NCI-H1417 treated with DMSO at 0.1 percent for 48 hours (cell line): ENCODE measurements around the gene XPC.
"Not testable (repeated sequence)": the region's sequence is repeated elsewhere in the genome, so short reads cannot be mapped to it uniquely, and the experiment has no call there.

ENCODE experiments used
- DNase-seq: peaks from one replicate; lab custom pipeline; 2025; lab: John Stamatoyannopoulos, UW

XPC gene

DNA sequence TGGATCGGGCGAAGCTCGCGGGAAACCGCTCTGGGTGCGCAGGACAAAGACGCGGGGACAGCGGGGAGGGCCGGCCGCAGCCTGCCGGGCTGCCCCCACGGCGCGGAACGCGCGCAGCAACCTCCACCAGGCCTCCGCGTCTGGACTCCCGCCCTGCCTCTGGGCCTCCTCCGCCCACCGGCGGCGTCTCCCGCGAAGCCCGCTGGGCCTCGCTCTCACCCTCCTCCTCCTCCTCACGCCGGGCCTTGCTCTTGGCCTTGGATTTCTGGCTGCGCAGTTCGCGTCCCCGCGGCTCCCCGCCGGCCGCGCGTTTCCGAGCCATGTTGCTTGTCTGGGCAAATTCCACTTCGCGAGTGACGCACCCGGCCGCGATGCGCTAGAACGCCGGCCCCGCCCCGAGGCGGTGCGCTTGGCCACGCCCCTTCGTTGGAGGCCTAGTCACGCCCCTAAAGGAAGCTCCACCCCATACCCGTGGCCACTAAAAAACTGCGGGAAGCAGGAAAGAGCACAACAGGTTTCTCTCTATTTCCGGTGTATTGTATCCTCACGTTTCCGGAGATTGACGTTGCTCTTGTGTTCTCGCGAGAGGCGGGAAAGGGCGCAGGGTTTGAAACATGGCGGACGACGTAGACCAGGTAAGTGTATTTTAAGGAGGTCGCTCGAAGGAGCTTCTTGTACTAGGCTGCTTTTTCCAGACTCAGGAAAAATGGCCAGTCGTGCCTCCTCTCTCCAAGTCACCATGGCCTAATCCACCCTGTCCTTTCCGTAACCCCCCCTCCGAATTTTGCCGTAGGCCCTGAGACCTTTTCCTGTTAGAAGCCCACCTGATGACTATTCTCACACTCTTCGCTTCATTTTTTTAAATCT is at the start of gene XPC, which contains the start of gene LSM3:
XPC (minus strand) TSS at position 355 of the 867 bp plus-strand sequence; CDS start at position 322, 33 bp downstream.
LSM3 (plus strand) TSS at position 571 of the 867 bp plus-strand sequence; CDS start at position 615, 44 bp downstream.
- DNase-seq: peak; percentile 88

DNA sequence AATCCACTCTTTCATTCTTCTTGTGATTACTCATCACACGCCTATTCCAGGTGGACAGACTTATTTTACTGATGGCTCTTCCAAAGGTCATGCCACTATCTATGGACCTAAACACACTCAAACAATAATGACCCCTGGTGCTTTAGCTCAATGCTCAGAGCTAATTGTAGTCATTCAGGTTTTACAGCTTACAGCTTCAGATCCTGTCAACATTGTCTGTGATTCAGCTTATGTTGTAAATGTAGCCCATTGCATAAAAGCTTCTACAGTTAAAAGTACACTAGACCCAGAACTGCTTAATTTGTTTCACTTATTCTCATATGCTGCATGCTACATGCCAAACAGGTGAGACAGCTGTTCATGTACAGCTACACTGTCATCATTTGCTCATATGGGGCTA is 49.5 kb upstream of the XPC start:
- DNase-seq: no peak

DNA sequence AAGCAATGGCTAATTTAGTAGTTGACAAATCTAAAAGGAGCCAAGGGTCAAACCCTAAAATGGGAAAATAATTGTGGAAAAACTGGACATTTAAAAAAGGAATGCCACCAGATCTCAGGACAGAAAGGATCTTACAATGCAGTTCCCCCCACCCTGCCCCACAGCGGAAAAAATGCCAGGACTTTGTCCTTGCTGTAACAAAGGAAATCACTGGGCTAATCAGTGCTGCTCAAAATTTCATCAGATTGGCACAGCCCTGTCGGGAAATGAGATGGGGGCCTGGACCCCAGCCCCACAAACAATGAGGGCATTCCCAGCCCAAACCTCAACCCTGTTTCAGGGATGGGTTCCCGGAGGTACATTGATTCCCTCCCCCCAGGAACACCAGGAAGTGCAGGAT is 48.0 kb upstream of the XPC start:
- DNase-seq: not testable (repeated sequence)

DNA sequence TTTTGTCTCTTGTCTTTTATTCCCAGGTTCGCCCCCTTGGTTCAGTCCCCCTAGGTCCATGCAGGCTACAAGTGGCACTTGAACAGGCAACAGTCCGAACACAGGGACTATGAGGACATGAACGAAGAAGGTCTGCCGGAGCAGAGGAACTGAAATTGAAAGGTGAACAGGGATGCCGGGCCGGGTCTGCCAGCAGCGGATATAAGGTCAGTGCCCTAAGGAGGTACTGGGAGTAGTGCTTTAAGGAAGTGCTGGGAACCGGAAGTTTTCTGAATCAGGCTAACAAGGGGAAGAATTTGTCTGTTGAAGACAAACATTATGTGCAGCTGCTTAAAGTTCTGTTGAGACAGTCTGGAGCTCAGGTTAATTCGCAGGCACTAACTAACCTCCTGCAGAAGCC is 47.0 kb upstream of the XPC start:
- DNase-seq: no peak

DNA sequence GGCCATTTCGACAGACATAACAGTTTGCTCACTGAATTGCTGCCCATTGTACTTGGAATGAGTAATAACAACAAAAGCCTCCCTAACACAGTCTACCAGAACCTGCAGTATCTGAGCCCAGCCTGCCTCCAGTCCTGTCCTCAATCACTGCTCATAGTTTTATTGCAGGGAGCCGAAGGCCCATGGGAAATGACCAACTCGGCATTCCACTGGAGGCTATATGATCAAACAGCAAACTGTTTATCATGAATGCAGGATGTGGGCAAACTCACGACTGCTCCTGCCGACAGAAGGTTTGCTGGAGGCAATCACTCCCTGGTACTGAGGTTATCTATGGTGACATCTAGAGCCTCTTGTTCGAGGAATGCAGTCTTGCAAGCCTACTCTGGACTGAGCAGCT is 46.5 kb upstream of the XPC start:
- no peak for DNase-seq

DNA sequence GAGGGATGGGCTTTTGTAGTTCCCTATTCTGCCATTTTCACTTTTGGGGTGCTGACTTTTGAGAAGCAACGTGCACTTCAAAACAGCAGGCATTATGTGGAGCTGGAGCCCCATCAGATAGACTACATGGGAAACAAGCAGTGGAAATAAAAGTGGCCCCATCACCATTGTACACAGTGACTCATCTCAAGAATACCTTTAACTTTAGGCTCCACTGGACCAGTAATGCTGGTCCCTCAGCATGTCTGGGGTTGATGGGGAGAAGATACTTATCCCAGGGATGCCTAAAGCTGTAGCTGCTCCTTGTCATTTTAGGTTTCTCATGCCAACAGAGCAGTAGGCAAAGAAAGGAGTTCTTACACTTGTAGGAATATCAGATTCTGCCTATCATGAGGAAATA is 45.2 kb upstream of the XPC start:
- DNase-seq: no peak

DNA sequence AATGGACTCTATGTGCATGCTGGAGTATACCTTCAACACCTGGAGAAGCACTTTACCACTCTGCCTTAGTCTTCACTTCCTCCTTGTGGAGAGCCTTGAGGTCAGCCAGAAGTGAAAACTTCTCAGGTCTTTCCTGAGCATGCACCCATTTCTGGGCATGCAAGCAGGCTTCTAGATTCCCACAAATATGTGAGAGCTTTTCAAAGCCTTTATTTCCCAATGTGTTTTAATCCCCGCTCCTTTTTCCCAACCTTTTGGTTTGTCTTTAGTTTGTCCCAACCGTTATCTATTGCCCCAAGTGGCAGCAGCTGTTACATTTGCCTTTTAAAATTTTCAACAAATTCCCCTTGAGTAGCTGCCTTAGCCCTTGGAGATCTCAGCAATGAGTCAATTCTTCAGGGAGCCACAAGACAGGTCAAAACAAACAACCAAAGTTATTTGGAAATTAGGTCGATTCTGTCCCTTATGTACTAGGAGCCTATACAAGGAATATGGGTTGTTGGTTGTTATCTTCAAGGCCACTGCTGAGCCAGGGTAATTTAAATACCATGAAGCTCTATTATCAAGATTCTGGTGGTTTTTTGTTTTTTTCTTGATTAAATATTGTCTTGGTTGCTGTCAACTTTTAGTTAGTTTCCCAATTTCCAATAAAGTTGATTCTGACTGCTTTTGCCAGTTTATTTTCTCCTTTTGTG is 44.6 kb upstream of the XPC start:
- no peak for DNase-seq

DNA sequence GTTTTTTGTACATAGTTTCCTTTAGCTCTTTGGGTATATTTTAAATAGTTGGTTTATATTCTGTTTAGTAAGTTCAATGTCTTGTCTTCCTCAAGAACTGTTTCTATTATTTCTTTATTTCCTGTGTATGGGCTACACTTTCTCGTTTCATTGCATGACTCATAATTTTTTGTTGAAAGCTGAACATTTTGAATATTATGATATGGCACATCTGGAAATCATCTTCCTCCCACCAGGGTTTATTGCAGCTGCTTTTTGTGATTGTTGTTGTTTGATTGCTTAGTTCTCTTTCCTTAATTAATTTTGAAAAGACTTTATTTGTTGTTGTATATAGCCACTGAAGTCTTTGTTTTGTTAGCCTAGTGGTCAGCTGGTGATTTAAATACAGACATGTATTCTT is 44.1 kb upstream of the XPC start:
- DNase-seq: no peak

DNA sequence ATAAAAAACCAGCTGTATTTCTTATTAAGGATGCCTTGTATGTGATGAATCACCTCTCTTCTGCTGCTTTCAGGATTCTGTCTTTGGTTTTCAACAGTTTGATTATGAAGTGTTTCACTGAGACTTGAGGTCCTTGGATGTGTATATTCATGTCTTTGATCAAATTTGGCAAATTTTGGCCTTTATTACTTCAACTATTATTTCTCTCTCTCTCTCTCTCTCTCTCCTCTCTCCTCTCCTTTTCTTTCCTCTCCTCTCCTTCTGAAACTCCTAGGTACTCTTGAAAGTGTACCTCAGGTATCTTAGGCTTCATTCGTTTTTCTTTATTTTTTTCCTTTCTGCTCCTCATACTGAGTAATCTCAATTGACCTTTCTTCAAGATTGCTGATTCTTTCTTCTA is 43.5 kb upstream of the XPC start:
- no peak for DNase-seq

DNA sequence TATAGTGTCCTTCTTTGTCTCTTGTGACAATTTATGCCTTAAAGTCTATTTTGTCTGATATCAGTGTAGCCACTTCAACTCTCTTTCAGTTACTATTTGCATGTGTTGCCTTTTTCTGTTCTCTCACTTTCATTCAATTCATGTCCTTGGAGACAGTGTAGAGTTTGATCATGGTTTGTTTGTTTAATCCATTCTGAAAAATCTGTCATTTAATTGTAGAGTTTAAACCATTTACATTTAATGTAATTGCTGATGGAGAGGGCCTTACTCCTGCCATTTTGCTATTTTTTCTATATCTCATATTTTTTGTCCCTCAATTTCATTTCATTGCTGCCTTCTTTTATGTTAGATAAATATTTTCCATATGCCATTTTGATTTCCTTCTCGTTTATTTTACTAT is 42.5 kb upstream of the XPC start:
- no peak for DNase-seq

DNA sequence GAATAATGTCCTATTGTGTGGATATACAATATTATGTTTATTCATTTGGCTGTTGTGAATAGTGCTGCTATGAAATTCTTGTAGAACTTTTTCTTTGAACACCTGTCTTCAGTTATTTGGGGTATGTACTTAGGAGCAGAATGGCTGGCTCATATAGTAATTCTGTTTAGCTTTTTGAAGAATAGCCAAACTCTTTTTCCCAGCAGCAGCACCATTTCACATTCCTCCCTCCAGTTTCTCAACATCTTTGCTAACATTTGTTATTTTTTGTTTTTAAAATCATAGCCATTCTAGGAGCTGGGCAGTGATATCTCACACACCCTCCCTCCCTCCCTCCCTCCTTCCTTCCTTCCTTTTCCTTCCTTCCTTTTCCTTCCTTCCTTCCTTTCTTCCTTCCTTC is 40.0 kb upstream of the XPC start:
- no peak for DNase-seq

DNA sequence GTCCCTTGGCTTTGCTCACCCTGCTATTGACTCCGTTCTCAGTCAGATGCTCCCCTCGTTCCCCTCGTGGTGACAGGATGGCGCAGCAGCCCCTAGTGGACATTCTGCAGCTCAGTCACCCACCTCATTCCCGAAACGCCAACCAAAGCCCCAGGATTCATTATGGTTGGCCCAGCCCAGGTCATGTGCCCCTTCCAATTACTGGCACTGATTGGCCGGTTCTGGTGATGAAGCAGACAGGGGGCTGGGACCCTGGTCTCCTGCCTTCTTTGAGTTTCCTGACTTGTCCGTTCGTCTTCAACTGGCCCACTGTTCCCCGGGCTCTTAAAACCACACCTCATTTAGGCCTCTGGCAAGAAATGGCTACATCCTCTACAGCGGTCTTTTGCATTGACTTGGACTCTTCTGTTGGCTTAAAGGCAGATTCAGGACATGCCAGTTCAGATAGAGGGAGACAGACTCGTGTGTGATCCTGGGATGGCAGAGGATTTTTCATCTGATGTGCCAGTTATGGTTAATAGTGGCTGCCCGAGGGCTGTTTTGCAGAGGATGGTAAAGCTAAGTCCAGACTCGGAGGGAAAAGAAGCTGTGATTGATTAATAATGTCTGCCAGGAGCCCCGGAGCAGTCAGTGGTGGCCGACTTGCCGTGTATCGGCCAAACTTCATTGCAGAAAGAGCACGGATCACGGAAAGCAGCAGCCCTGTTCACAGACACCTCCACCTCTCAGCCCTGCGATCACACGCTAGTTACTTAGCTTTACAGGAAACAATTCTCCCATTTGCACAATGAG is 38.1 kb upstream of the XPC start:
- no peak for DNase-seq

DNA sequence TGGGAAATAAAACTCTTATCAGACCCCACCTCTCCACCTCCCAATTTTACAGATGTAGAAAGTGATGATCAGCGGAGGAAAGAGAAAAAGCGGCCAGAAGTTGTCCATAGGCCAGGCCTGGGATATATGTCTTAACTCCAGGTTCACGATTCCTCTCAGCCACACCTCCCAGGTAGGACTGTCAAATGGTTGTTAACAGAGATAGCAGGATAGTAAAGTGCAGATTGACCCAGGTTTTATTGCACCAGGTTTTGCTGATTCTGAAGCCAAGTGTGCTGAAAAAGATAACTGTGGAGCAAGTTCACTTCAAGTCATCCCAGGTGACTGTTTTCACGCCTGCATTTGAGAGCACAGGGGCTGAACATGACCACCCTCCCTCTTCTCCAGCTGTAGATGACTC is 36.4 kb upstream of the XPC start:
- DNase-seq: no peak

DNA sequence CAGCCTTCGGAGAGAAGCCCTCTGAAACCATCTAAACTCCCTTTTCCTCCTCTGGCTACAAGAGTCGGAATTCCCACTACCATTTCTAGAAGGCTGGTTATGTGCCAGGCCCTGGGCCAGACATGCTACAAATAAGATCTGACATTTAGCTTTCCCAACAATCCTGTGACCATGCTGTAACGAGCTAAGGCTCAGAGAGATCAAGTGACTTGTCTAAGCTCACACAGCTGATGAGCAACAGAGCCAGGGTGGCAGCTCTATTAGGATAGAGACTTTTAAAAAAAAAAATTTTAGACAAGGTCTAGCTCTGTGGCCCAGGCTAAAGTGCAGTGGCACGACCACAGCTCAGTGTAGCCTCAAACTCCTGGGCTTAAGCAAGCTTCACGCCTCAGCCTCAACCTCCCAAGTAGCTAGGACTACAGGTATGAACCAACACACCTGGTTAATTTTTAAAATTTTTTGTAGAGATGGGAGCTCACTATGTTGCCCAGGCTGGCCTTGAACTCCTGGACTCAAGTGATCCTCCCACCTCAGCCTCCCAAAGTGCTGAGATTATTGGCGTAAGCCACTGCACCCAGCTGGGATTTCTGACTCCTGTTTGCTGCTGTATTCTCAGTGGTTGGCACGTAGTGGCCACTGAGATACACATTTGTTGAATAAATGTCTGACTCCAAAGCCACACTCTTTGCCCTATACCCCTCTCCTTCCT is 34.8 kb upstream of the XPC start:
- no peak for DNase-seq

DNA sequence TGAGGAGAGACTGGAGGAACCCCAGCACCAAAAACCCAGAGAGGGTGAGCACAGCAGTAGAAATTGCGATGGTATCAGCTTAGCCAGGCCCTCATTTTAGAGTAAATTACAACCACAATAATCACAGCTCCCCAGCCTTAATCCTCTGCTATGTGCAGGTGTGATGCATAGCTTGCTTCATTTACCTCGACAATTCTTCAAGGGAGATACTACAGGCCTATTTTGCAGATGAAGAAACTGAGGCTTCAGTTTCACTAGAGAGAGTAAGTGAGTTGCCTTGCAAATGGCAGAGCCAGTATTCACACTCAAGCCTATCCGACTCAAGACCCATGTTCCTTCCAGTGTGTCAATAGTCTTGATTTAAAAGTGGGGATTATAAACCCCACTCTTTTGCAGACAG is 33.6 kb upstream of the XPC start:
- DNase-seq: no peak

DNA sequence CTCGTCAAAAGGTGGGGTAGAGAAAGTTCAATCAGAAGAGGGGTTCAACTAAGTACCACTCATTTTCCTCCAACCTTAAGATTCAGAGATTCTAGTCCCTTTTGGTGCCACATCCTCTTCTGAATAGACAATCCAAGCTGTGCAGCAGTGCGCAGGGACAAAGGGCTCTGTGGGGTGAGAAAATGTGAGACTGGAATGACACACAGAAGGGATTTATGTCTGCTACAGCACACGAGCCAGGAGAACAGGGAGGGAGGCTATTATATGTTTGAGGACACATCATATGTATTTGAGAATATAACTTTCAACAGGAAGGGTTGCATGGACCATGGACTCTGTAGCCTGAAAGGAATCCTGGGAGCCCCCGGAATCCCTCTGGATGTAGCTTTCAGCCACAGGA is 33.2 kb upstream of the XPC start:
- DNase-seq: no peak

DNA sequence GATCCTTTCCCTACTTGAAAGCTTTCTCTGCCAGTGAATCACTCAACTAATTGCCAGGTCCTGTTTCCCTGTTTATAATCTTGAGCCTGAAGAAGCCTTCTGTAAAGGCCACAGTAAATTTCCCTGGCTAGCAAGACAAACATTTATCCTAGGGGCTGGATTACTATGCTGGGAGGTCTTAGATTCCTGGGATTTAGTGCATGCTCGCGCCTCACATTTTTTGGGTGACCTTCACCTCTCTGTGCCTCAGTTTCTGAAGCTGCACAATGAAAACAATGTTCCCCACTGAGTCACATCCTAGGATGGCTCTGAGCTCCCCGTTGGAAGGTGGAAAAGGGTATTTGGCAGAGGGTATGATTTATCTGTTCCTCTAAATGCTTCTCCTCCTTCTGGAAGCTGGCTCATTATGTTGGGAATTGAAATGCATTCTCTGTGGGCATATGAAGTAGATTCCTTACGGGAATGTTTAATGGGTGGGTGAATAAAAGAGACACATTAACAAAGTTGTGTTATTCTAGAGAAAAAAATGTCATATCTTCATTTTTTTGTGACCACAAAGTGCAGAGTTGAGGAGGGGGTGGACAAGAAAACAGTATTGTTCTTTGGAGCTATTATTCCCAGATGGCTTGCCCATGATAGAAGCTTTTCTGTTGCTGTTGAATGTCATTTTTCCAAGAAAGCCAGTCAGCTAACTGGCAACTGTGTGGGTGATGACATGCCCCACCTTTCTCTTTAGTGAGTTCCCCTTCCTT is 32.6 kb upstream of the XPC start:
- no peak for DNase-seq

DNA sequence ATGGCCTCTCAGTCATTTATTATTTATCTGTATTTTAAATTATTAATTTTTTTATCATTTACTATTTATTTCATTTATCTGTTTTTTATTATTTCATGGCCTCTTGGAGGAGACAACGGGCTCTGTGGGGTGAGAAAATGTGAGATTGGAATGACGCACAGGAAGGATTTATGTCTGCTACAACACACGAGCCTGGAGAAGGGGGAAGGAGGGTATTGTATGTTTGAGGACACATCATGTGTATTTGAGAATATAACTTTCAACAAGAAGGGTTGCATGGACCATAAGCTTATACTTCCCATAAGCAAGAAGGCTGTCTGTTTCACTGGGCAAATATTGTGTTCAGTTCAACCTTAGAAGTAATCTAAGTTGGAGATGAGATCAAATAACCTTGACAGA is 31.9 kb upstream of the XPC start:
- DNase-seq: no peak

DNA sequence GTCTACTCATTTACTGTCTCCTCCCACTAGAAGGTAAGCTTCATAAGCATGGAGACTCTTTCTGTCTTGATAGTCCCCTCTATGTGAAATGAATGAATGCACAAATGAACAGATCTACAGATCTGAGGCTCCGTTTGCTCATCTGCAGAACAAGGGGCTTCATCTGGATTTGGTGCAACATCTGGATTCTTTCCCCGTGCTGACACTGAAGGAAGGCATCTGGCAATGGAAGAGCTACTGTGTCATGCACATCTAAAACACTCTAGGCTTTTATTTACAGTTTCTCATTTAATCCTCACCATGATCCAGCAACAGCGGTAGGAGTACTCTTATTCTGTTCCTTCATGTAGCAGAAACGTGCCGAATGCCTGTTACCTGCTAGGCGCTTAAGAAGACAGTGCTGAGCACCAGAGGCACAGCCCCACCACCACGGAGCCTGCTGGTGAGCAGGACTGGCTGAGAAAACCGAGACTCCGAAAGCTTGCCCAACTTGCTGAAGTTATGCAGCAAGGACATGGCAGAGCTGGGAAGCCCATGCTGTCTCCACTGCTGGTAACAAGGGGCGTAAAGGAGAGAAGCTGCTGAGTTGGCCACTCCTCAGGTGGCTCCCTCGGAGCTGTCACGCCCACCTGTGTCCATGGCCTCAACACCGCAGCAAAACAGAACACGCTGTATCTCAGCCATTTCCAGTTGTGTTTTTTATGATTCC is 31.3 kb upstream of the XPC start:
- DNase-seq: no peak

DNA sequence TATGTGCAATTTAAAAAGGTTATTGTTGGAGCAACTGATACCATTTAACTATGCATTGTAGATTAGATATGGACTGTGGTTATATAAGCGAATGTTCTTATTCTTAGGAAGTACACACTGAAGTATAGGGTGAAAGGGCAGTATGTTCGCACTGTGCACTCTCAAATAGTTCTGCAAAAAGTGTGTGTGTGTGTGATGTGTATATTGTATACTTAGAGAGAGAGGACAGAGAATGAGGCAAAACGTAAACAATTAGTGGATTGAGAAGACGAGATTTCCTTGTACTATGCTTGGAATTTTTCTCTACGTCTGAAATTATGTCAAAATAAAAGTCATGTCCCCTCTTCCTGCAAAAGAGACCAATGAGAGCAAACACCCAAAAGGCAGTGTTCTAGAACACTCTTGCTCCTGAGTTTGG is 30.6 kb upstream of the XPC start:
- no peak for DNase-seq

DNA sequence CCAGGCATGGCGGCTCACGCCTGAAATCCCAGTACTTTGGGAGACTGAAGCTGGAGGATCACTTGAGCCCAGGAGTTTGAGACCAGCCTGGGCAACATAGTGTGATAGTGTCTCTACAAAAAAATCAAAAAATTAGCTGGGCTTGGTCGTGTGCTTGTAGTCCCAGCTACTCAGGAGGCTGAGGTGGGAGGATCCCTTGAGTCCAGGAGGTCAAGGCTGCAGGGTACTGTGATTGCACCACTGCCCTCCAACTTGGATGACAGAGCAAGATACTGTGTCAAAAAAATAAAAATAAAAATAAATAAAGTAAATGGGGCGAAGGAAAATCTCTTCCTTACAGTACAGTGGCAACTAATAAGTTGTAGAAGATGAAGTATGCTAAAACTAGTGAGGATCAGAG is 29.8 kb upstream of the XPC start:
- no peak for DNase-seq
